HFF-Myc (cell line): ENCODE measurements around the gene CA6.

Experiments
- DNase-seq: peaks from one replicate; pipeline ENCODE4 v3.0.0-alpha.2; 2011; ENCODE audit warnings: low read depth; ENCODE audit errors: extremely low read depth
- H3K4me3 ChIP-seq: replicated peaks from 2 replicates; pipeline ENCODE4 v1.5.1; 2011; ENCODE audit warnings: low read depth, mild to moderate bottlenecking, control low read depth, low read length
- TF ChIP-seq, protein P1 (sequence below): IDR thresholded peaks from 2 replicates; pipeline ENCODE4 v1.5.1; 2012; ENCODE audit warnings: mild to moderate bottlenecking, low read depth, low read length, control low read depth; ENCODE audit errors: missing control alignments

Gene CA6

DNA sequence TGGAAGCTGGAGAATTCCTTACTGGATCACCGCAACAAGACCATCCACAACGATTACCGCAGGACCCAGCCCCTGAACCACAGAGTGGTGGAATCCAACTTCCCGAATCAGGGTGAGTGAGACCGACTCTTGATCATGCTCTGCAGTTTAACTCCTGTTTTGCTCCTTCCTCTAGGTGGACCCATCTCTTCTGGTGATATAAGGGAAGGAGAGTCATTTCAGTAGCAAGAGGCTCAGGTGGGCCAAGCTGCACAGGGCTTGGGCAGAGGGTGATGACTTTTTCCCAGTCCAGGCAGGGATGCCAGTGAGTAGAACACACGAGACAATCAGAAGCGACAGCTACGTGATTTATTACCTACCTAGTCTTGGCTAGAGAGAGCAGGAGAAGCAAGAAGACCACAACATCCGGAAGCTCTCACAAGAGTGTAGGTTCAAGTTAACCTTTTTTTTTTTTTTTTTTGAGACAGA is 25.2 kb downstream of the CA6 start:
- TF ChIP-seq, protein P1, sequence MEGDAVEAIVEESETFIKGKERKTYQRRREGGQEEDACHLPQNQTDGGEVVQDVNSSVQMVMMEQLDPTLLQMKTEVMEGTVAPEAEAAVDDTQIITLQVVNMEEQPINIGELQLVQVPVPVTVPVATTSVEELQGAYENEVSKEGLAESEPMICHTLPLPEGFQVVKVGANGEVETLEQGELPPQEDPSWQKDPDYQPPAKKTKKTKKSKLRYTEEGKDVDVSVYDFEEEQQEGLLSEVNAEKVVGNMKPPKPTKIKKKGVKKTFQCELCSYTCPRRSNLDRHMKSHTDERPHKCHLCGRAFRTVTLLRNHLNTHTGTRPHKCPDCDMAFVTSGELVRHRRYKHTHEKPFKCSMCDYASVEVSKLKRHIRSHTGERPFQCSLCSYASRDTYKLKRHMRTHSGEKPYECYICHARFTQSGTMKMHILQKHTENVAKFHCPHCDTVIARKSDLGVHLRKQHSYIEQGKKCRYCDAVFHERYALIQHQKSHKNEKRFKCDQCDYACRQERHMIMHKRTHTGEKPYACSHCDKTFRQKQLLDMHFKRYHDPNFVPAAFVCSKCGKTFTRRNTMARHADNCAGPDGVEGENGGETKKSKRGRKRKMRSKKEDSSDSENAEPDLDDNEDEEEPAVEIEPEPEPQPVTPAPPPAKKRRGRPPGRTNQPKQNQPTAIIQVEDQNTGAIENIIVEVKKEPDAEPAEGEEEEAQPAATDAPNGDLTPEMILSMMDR, result no peak

DNA sequence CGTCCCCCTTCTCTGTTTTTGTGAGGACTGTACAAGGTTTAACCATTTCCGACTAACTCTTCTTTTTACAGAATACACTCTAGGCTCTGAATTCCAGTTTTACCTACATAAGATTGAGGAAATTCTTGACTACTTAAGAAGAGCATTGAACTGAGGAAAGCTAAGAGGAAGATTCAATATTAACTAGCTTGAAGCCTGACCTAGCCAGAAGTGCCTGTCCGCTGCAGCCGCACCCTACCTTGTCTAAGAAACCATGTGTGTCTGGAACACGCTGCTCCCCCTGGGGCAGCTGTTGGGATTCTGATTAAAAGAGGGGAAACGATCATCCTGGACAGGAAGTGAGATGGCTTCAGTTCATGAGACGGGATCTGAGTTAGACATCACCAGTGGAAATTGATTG is 28.9 kb downstream of the CA6 start:
- no peak for DNase-seq
- no peak overlapping the region for H3K4me3 ChIP-seq
- TF ChIP-seq, protein P1, result no peak

More for the DNA sequence above, 25.2 kb downstream of the CA6 start:
- DNase-seq, result no peak
- H3K4me3 ChIP-seq, result no peak overlapping the region

- TF ChIP-seq, protein P1, result no peak
- DNase-seq, result no peak
Observed at GRCh38 chr1:8976338-8976737, 30.7 kb downstream of the CA6 start.

GRCh38 chr1:8976896-8977450 is 31.3 kb downstream of the CA6 start:
- TF ChIP-seq, protein P1, result no peak
- DNase-seq, result no peak
- H3K4me3 ChIP-seq, result no peak overlapping the region

More at GRCh38 chr1:8976338-8976737, 30.7 kb downstream of the CA6 start:
- no peak overlapping the region for H3K4me3 ChIP-seq

GRCh38 chr1:8980656-8981055 is 35.0 kb downstream of the CA6 start:
- no peak overlapping the region for H3K4me3 ChIP-seq
- DNase-seq, result no peak
- TF ChIP-seq, protein P1, result no peak

GRCh38 chr1:8981169-8981568 is 35.5 kb downstream of the CA6 start:
- no peak for DNase-seq
- TF ChIP-seq, protein P1, result no peak
- no peak overlapping the region for H3K4me3 ChIP-seq

- DNase-seq, result no peak
- TF ChIP-seq, protein P1, result no peak
Observed at GRCh38 chr1:8984203-8984602, 38.5 kb downstream of the CA6 start.

More at GRCh38 chr1:8984203-8984602, 38.5 kb downstream of the CA6 start:
- no peak overlapping the region for H3K4me3 ChIP-seq
